ENCODE results near the gene PACRG.

- TF ChIP-seq GATA3 (IDR thresholded peaks at IDR 0.05; ENCODE audit: low read depth, low read length) = no peak
- TF ChIP-seq GATA2 (IDR thresholded peaks at IDR 0.05; ENCODE audit: low read depth, low read length) = no peak
These were observed 18.3 kb upstream of the PACRG start for GRCh38 chr6:162709431-162709830.
